Inferior parietal cortex (tissue), 1 donor: ENCODE measurements around the gene CNTN1.
"Not testable (repeated sequence)": the region's sequence is repeated elsewhere in the genome, so short reads cannot be mapped to it uniquely, and the experiment has no call there.

Experiments
- DNase-seq: peaks from one replicate; pipeline ENCODE4 v3.0.0-alpha.2; 2016; ENCODE audit errors: extremely low spot score

CNTN1 gene

GRCh38 chr12:41045509-41045908 lies 353.3 kb downstream of the CNTN1 start:
- no peak for DNase-seq

- DNase-seq = no peak
Observed at GRCh38 chr12:41049033-41049432, 356.8 kb downstream of the CNTN1 start.

GRCh38 chr12:41051954-41052353 lies 359.7 kb downstream of the CNTN1 start:
- no peak for DNase-seq

- no peak for DNase-seq
Observed at GRCh38 chr12:41052441-41052840, 360.2 kb downstream of the CNTN1 start.

- no peak for DNase-seq
Observed at GRCh38 chr12:41053046-41053445, 360.8 kb downstream of the CNTN1 start.

GRCh38 chr12:41055875-41056577 lies 363.8 kb downstream of the CNTN1 start:
- DNase-seq = no peak

GRCh38 chr12:41058266-41058665 lies 366.0 kb downstream of the CNTN1 start:
- no peak for DNase-seq

- no peak for DNase-seq
Observed at GRCh38 chr12:41061192-41061591, 369.0 kb downstream of the CNTN1 start.

- DNase-seq = no peak
Observed at GRCh38 chr12:41064411-41064810, 372.2 kb downstream of the CNTN1 start.

GRCh38 chr12:41067941-41068645 lies 375.9 kb downstream of the CNTN1 start:
- no peak for DNase-seq

GRCh38 chr12:41073633-41074472 lies 381.6 kb downstream of the CNTN1 start:
- peak; percentile 38 for DNase-seq

- DNase-seq = no peak
Observed at GRCh38 chr12:41074473-41074769, 382.2 kb downstream of the CNTN1 start.

- DNase-seq = no peak
Observed at GRCh38 chr12:41076114-41076513, 383.9 kb downstream of the CNTN1 start.

GRCh38 chr12:41081241-41081640 lies 389.0 kb downstream of the CNTN1 start:
- not testable (repeated sequence) for DNase-seq

GRCh38 chr12:41089438-41089837 lies 397.2 kb downstream of the CNTN1 start:
- no peak for DNase-seq

GRCh38 chr12:41092115-41092514 lies 399.9 kb downstream of the CNTN1 start:
- no peak for DNase-seq

- no peak for DNase-seq
Observed at GRCh38 chr12:41096797-41097196, 404.6 kb downstream of the CNTN1 start.

GRCh38 chr12:41100572-41100971 lies 408.3 kb downstream of the CNTN1 start:
- no peak for DNase-seq

- DNase-seq = no peak
Observed at GRCh38 chr12:41101806-41102205, 409.6 kb downstream of the CNTN1 start.

- DNase-seq = no peak
Observed at GRCh38 chr12:41103614-41104013, 411.4 kb downstream of the CNTN1 start.

- no peak for DNase-seq
Observed at GRCh38 chr12:41106315-41106714, 414.1 kb downstream of the CNTN1 start.

GRCh38 chr12:41108032-41108431 lies 415.8 kb downstream of the CNTN1 start:
- no peak for DNase-seq

GRCh38 chr12:41112903-41113302 lies 420.7 kb downstream of the CNTN1 start:
- DNase-seq = no peak
